Ishikawa (cell line): ENCODE data around the gene CDHR3.

ENCODE experiments used
- CEBPB ChIP-seq: IDR thresholded peaks from 2 replicates; pipeline ENCODE4 v1.6.1; 2012
- CREB1 ChIP-seq: IDR thresholded peaks from 2 replicates; pipeline ENCODE4 v1.6.1; 2012; ENCODE audit warnings: low read depth
- EGR1 ChIP-seq: IDR thresholded peaks from 2 replicates; pipeline ENCODE4 v1.6.1; 2012
- EP300 ChIP-seq: IDR thresholded peaks from 2 replicates; pipeline ENCODE4 v1.6.1; 2012; ENCODE audit warnings: borderline replicate concordance
- FOXM1 ChIP-seq: IDR thresholded peaks from 2 replicates; pipeline ENCODE4 v1.6.1; 2012; ENCODE audit warnings: low read depth, borderline replicate concordance
- NFIC ChIP-seq: IDR thresholded peaks from 2 replicates; pipeline ENCODE4 v1.6.1; 2012
- RAD21 ChIP-seq: IDR thresholded peaks from 2 replicates; pipeline ENCODE4 v1.6.1; 2012; ENCODE audit warnings: low read depth
- TAF1 ChIP-seq: IDR thresholded peaks from 2 replicates; pipeline ENCODE4 v1.6.1; 2012; ENCODE audit warnings: low read depth, mild to moderate bottlenecking
- TEAD4 ChIP-seq: IDR thresholded peaks from 2 replicates; pipeline ENCODE4 v1.6.1; 2012
- YY1 ChIP-seq: IDR thresholded peaks from 2 replicates; pipeline ENCODE4 v1.6.1; 2012; ENCODE audit warnings: low read depth
- TF ChIP-seq, protein P1 (sequence below): IDR thresholded peaks from 2 replicates; pipeline ENCODE4 v1.6.1; 2012
- TF ChIP-seq, protein P2 (sequence below): IDR thresholded peaks from 2 replicates; pipeline ENCODE4 v1.6.1; 2012; ENCODE audit warnings: low read depth, mild to moderate bottlenecking

DNA sequence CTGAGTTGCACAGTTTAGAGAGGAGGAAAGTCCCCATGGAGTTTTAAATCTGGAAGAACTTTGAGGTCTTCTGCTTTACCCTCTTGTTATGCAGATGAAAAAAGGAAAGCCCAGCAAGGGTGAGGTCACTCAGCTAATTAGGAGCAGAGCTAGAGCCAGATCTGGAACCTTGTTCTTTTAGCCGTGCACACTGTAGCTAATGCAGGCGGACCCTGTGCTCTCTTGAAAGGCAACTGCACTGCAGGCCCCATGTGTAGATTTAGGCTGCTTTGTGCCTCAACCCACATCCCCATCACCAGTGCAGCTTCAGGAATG lies 85.6 kb downstream of the CDHR3 start:
- TF ChIP-seq, protein P1, sequence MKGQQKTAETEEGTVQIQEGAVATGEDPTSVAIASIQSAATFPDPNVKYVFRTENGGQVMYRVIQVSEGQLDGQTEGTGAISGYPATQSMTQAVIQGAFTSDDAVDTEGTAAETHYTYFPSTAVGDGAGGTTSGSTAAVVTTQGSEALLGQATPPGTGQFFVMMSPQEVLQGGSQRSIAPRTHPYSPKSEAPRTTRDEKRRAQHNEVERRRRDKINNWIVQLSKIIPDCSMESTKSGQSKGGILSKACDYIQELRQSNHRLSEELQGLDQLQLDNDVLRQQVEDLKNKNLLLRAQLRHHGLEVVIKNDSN: no peak
- TF ChIP-seq TEAD4: no peak
- TF ChIP-seq, protein P2, sequence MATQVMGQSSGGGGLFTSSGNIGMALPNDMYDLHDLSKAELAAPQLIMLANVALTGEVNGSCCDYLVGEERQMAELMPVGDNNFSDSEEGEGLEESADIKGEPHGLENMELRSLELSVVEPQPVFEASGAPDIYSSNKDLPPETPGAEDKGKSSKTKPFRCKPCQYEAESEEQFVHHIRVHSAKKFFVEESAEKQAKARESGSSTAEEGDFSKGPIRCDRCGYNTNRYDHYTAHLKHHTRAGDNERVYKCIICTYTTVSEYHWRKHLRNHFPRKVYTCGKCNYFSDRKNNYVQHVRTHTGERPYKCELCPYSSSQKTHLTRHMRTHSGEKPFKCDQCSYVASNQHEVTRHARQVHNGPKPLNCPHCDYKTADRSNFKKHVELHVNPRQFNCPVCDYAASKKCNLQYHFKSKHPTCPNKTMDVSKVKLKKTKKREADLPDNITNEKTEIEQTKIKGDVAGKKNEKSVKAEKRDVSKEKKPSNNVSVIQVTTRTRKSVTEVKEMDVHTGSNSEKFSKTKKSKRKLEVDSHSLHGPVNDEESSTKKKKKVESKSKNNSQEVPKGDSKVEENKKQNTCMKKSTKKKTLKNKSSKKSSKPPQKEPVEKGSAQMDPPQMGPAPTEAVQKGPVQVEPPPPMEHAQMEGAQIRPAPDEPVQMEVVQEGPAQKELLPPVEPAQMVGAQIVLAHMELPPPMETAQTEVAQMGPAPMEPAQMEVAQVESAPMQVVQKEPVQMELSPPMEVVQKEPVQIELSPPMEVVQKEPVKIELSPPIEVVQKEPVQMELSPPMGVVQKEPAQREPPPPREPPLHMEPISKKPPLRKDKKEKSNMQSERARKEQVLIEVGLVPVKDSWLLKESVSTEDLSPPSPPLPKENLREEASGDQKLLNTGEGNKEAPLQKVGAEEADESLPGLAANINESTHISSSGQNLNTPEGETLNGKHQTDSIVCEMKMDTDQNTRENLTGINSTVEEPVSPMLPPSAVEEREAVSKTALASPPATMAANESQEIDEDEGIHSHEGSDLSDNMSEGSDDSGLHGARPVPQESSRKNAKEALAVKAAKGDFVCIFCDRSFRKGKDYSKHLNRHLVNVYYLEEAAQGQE: no peak
- no peak for TF ChIP-seq EP300
- TF ChIP-seq TAF1: no peak
- no peak for TF ChIP-seq NFIC
- no peak for TF ChIP-seq CEBPB
- no peak for TF ChIP-seq YY1
- TF ChIP-seq EGR1: no peak
- no peak for TF ChIP-seq CREB1
- TF ChIP-seq FOXM1: no peak
- TF ChIP-seq RAD21: no peak
